Stomach (tissue), 4 donors: ENCODE results near the gene EIF4EBP2.
A peak's percentile ranks its signal among the peaks of the same experiment; 100 is the strongest.

Source experiments
- EP300 ChIP-seq: sonication (generic); formaldehyde crosslinking; IDR thresholded peaks from one replicate; pipeline ENCODE4 v1.6.1; 2017; ENCODE audit warnings: antibody characterized with exemption
- POLR2A ChIP-seq, 4 donors: fragments of 450-650 bp; IDR thresholded peaks; one replicate each; pipeline ENCODE4 v1.6.1; 2016; ENCODE audit warnings: antibody characterized with exemption in 4 of 4, control low read depth in 2 of 4, mild to moderate bottlenecking in 1 of 4, moderate library complexity in 1 of 4
- POLR2AphosphoS5 ChIP-seq, 3 donors: sonication (generic); formaldehyde crosslinking; IDR thresholded peaks; one replicate each; pipeline ENCODE4 v1.6.1; 2016; ENCODE audit warnings: antibody characterized with exemption in 3 of 3
- TF ChIP-seq, protein P1 (sequence below), 7 experiments: fragments of 450-650 bp in 4 of 7; fragments of 200-600 bp in 3 of 7; sonication (generic) in 3 of 7; IDR thresholded peaks; one replicate each; pipeline ENCODE4 v1.5.1; 2016 to 2019; ENCODE audit warnings: antibody characterized with exemption in 7 of 7, control low read depth in 2 of 7, mild to moderate bottlenecking in 1 of 7

DNA sequence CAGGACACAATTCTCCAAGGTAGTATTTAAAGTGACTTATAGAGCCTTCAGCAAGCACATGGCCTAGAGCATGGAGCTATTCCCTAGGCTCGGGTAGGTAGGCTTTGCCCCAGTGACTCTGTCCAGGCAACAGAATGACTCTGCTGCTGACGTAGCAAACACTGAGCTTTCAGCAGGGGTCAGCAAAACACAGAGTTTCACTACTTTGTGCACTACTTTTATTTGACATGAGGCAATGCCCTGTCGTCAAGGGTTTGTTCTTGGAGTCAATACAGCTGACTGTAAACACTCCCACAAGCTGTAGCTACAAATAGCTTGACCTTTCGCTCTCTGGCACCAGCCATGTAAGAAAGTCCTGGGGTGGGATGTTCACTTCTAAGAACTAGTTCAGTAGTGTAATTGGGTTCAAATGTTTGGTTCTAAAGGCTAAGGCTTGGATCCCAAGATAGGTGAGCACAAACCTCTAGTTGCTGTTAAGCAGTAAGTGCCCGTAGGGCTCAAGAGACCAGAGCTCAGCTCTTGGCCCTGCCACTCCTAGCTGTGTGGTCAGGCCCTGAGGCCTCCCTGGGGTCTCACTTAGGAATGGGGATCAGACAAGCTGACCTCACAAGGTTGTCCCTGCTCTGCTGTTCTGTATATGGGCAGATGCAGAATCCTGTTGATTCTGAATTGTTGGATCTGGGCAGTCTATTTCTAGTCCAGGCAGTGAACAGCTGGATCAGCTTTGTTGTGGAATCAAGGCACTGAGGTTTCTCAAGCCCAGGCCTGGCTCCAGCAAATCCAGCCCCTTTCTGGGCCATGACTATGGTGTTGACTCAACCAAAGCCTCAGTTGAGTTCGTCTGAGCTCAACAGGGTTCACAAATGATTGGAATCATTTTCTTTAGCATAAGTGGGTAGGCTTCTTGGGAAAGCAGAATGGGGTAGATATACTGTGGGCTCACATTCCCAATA, 26.8 kb downstream of the EIF4EBP2 start:
- no peak for TF ChIP-seq POLR2A (IDR thresholded peaks at IDR 0.05)
- TF ChIP-seq, protein P1, sequence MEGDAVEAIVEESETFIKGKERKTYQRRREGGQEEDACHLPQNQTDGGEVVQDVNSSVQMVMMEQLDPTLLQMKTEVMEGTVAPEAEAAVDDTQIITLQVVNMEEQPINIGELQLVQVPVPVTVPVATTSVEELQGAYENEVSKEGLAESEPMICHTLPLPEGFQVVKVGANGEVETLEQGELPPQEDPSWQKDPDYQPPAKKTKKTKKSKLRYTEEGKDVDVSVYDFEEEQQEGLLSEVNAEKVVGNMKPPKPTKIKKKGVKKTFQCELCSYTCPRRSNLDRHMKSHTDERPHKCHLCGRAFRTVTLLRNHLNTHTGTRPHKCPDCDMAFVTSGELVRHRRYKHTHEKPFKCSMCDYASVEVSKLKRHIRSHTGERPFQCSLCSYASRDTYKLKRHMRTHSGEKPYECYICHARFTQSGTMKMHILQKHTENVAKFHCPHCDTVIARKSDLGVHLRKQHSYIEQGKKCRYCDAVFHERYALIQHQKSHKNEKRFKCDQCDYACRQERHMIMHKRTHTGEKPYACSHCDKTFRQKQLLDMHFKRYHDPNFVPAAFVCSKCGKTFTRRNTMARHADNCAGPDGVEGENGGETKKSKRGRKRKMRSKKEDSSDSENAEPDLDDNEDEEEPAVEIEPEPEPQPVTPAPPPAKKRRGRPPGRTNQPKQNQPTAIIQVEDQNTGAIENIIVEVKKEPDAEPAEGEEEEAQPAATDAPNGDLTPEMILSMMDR (IDR thresholded peaks at IDR 0.05), result no peak
- TF ChIP-seq EP300, result peak; percentile 81
- TF ChIP-seq POLR2AphosphoS5 (IDR thresholded peaks at IDR 0.05), result peak; percentile 66 to 93 (median 89)
